GM12878 (cell line): ENCODE measurements around the gene CEP170B.

ENCODE experiments used
- BCLAF1 ChIP-seq: fragments of 450-650 bp; IDR thresholded peaks from 2 replicates; pipeline ENCODE4 v1.6.1; 2017; ENCODE audit warnings: antibody characterized with exemption, mild to moderate bottlenecking, moderate library complexity
- BRCA1 ChIP-seq: IDR thresholded peaks from 2 replicates; pipeline ENCODE4 v1.6.1; 2011; ENCODE audit warnings: low read depth, low read length, improper control_type of control experiment
- CREB1 ChIP-seq: IDR thresholded peaks from 2 replicates; pipeline ENCODE4 v1.6.1; 2012; ENCODE audit warnings: low read depth, mild to moderate bottlenecking, inconsistent platforms
- CTCF ChIP-seq, 3 experiments: IDR thresholded peaks in 2 of 3; conservative IDR thresholded peaks in 1 of 3; 2 replicates each; pipeline ENCODE4 v1.5.1; 2011; ENCODE audit warnings: low read depth in 3 of 3, low read length in 3 of 3, mild to moderate bottlenecking in 3 of 3, control low read depth in 2 of 3, moderate library complexity in 2 of 3, inconsistent platforms in 1 of 3, mixed read lengths in 1 of 3; ENCODE audit not compliant: control insufficient read depth in 2 of 3, insufficient read depth in 1 of 3; ENCODE audit errors: extremely low read depth in 1 of 3
- DPF2 ChIP-seq: fragments of 450-650 bp; IDR thresholded peaks from 2 replicates; pipeline ENCODE4 v1.6.1; 2017; ENCODE audit warnings: mild to moderate bottlenecking
- HDAC2 ChIP-seq: fragments of 200-600 bp; sonication (generic); IDR thresholded peaks from 2 replicates; pipeline ENCODE4 v1.6.1; 2017
- POLR2A ChIP-seq: IDR thresholded peaks from 2 replicates; pipeline ENCODE4 v1.6.1; 2011; ENCODE audit warnings: low read depth, mild to moderate bottlenecking, low read length
- POLR2AphosphoS5 ChIP-seq: IDR thresholded peaks from 2 replicates; pipeline ENCODE4 v1.6.1; 2011; ENCODE audit warnings: mild to moderate bottlenecking, low read length, inconsistent platforms
- POU2F2 ChIP-seq: IDR thresholded peaks from 3 replicates; pipeline ENCODE4 v1.6.1; 2011; ENCODE audit warnings: low read depth, mild to moderate bottlenecking, low read length, borderline replicate concordance
- RB1 ChIP-seq: fragments of 450-650 bp; formaldehyde crosslinking; IDR thresholded peaks from 2 replicates; pipeline ENCODE4 v1.6.1; 2017; ENCODE audit warnings: mild to moderate bottlenecking, borderline replicate concordance
- TCF12 ChIP-seq: IDR thresholded peaks from 2 replicates; pipeline ENCODE4 v1.6.1; 2011; ENCODE audit warnings: low read depth, mild to moderate bottlenecking, low read length
- USF2 ChIP-seq: IDR thresholded peaks from 2 replicates; pipeline ENCODE4 v1.6.1; 2011; ENCODE audit warnings: low read depth, low read length, improper control_type of control experiment, borderline replicate concordance
- ZBTB4 ChIP-seq: fragments of 450-650 bp; formaldehyde crosslinking; IDR thresholded peaks from 2 replicates; pipeline ENCODE4 v1.4.0; 2022; ENCODE audit warnings: mild to moderate bottlenecking, moderate library complexity
- ZZZ3 ChIP-seq: IDR thresholded peaks from 2 replicates; pipeline ENCODE4 v1.6.1; 2011; ENCODE audit warnings: low read depth; ENCODE audit not compliant: control insufficient read depth, insufficient read length

- TF ChIP-seq ZBTB4 (CRISPR knock-in tag) (no peak), BCLAF1 (no peak), CTCF (IDR thresholded peaks at IDR 0.05 in 2 of 3, conservative IDR thresholded peaks at IDR 0.05 in 1 of 3; ENCODE audit: control insufficient read depth in 2 of 3, extremely low read depth in 1 of 3, insufficient read depth in 1 of 3, low read depth in 3 of 3, low read length in 3 of 3) (no peak), POLR2A (no peak), BRCA1 (no peak), ZZZ3 (no peak), TCF12 (no peak), RB1 (no peak), POLR2AphosphoS5 (no peak), USF2 (no peak), DPF2 (no peak), CREB1 (no peak), POU2F2 (no peak), HDAC2 (no peak)
Measured at GRCh38 chr14:104898195-104898558, 33.1 kb downstream of the CEP170B start.
